CD8-positive, alpha-beta memory T cell (primary cell): ENCODE measurements around the gene TGFBR3L. TPM values are rescaled to one million over a fixed set of nuclear protein-coding genes. Genes with fewer than 3 reads are reported as not detected.

Source experiments
- CTCF ChIA-PET: fragments of 350-600 bp; sonication (Branson Sonifier 250); formaldehyde crosslinking; loops from one replicate; lab custom pipeline; 2021; ENCODE audit warnings: antibody characterized with exemption; lab: Charles Lee
- POLR2A ChIA-PET: fragments of 350-600 bp; sonication (Branson Sonifier 250); formaldehyde crosslinking; loops from one replicate; lab custom pipeline; 2021; ENCODE audit warnings: antibody characterized with exemption; lab: Charles Lee
- DNase-seq, 5 donors: peaks; one replicate each; pipeline versions ENCODE4 v3.0.0 to v3.0.0-alpha.2; 2020 to 2022; ENCODE audit warnings: mixed read lengths in 1 of 5
- H3K27ac ChIP-seq: one replicate; pipeline ENCODE4 v1.7.0; 2013; ENCODE audit warnings: low read depth, mild to moderate bottlenecking, low read length, moderate library complexity
- H3K27me3 ChIP-seq: 2 replicates; pipeline ENCODE4 v1.7.0; 2013; ENCODE audit warnings: low read length, mild to moderate bottlenecking; ENCODE audit not compliant: insufficient read depth, poor library complexity, severe bottlenecking
- H3K36me3 ChIP-seq: 2 replicates; pipeline ENCODE4 v1.7.0; 2013; ENCODE audit warnings: mild to moderate bottlenecking, low read length, moderate library complexity; ENCODE audit not compliant: insufficient read depth
- H3K4me1 ChIP-seq: 2 replicates; pipeline ENCODE4 v1.7.0; 2013; ENCODE audit warnings: mild to moderate bottlenecking, low read length, moderate library complexity; ENCODE audit not compliant: insufficient read depth
- H3K4me3 ChIP-seq: 2 replicates; pipeline ENCODE4 v1.7.0; 2013; ENCODE audit warnings: mild to moderate bottlenecking, low read length
- H3K9me3 ChIP-seq: 2 replicates; pipeline ENCODE4 v1.7.0; 2013; ENCODE audit warnings: mild to moderate bottlenecking, low read length
- H3K27ac Mint-ChIP-seq, 8 donors: one replicate each; pipeline ENCODE4 v1.8.0; 2020 to 2021; ENCODE audit warnings: mixed read lengths in 8 of 8, mild to moderate bottlenecking in 6 of 8, inconsistent platforms in 3 of 8, moderate library complexity in 3 of 8
- H3K27me3 Mint-ChIP-seq, 2 donors: one replicate each; pipeline ENCODE4 v1.8.0; 2020 to 2021; ENCODE audit warnings: mixed read lengths in 2 of 2, mild to moderate bottlenecking in 1 of 2, moderate library complexity in 1 of 2
- H3K36me3 Mint-ChIP-seq, 3 donors: one replicate each; pipeline ENCODE4 v1.8.0; 2020 to 2021; ENCODE audit warnings: mixed read lengths in 3 of 3, inconsistent platforms in 1 of 3, mild to moderate bottlenecking in 1 of 3
- H3K4me1 Mint-ChIP-seq, 3 donors: one replicate each; pipeline ENCODE4 v1.8.0; 2020 to 2021; ENCODE audit warnings: mixed read lengths in 3 of 3, inconsistent platforms in 1 of 3, mild to moderate bottlenecking in 1 of 3
- H3K4me3 Mint-ChIP-seq, 7 donors: one replicate each; pipeline ENCODE4 v1.8.0; 2020 to 2021; ENCODE audit warnings: mixed read lengths in 7 of 7, mild to moderate bottlenecking in 6 of 7, moderate library complexity in 4 of 7, inconsistent platforms in 2 of 7
- H3K9me3 Mint-ChIP-seq, 5 donors: one replicate each; pipeline ENCODE4 v1.8.0; 2020 to 2022; ENCODE audit warnings: mixed read lengths in 5 of 5, mild to moderate bottlenecking in 3 of 5, moderate library complexity in 2 of 5, inconsistent platforms in 1 of 5
- polyA plus RNA-seq: library from polyadenylated mRNA; unstranded; fragments of 300-500 nt; fragmentation: Illumina TruSeq; gene quantifications from one replicate; pipeline ENCODE4 v1.2.3, GENCODE V29; 2021
- total RNA-seq, 2 experiments: library from RNA; stranded (reverse); gene quantifications; one replicate each; pipeline ENCODE4 v1.2.3, GENCODE V29; 2021

TGFBR3L gene
- total and polyA plus RNA-seq, 3 experiments from 2014 or later = 1.3 to 8.6 (median 7.7) TPM

- ChIA-PET CTCF (interaction anchor here (1.1 to 1.7 kb wide), 2 partner anchors 8 to 231 kb away, joined by 3 read pairs; partner anchors contain the start of genes SNAPC2 and TRAPPC5), POLR2A (interaction anchor here (1.1 kb wide), 1 partner anchor 8 kb away, joined by 5 read pairs; the partner anchor contains the start of gene SNAPC2)
- H3K4me3 Mint-ChIP-seq = no peak overlapping the region
Measured at GRCh38 chr19:7912144-7912696, 2.4 kb upstream of the TGFBR3L start.

DNA sequence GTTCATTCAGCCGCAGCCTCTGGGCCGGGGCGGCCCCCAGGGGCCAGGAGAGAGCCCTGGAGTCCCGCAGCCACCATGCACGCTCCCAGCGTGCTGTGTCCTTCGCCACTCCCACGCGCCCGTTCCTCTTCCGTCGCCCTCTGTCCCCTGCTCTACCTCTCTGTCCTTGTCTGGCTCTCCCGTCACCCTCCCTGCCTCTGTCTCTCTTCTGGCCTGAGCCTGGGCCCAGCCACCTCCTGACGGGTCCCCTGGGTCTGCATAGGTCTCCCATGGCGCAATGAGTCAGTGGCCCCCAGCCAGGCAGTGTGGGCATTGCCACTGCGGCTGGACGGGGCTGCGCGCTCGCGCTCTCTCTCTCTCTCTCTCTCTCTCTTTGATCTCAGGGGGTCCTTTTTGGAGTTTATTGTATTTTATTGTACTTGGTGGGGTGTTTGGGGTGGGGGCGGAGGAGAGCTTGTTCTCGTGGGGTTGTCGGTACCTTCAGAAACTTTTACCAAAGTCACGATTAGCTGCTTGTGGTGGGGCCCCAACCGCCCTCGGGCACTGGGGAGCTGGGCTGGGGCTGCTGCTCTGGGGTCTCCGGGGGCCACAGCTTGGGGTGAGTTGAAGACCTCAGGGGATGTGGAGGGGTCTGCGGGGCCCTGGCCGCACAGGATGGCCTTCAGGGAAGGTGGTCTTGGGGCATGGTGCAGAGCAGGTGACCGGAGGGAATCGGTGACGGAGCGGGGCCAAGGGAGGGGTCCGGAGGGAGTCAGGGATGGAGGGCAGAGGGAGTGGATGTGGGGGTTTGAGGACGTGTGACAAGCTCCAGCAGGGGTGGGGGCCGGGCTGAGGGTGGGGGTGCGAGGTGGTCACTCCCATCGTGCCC is 1.7 kb upstream of the TGFBR3L start:
- ChIA-PET POLR2A (no interaction called here), CTCF (no interaction called here)
- Histone ChIP-seq H3K36me3 (peaks cover 8% of the 10 kb centered on the region), H3K27me3 (peaks cover 13% of the 10 kb centered on the region), H3K4me3 (no peak overlapping the region), H3K4me1 (peaks cover 13% of the 10 kb centered on the region), H3K27ac (no peak overlapping the region), H3K9me3 (no peaks in the 10 kb centered on the region)
- no peak for DNase-seq
- no peak overlapping the region for H3K27ac Mint-ChIP-seq
- H3K9me3 Mint-ChIP-seq = no peaks in the 10 kb centered on the region
- H3K36me3 Mint-ChIP-seq = peaks cover 3 to 33% (median 10%) of the 10 kb centered on the region in 3 donors
- peaks cover 10 to 22% (median 12%) of the 10 kb centered on the region in 3 donors for H3K4me1 Mint-ChIP-seq
- H3K27me3 Mint-ChIP-seq = peaks cover 14 to 17% of the 10 kb centered on the region in 2 donors
- no peak overlapping the region for H3K4me3 Mint-ChIP-seq

More at GRCh38 chr19:7912144-7912696, 2.4 kb upstream of the TGFBR3L start:
- no peak for DNase-seq
- peaks cover 8% of the 10 kb centered on the region for H3K36me3 ChIP-seq
- no peaks in the 10 kb centered on the region for H3K9me3 ChIP-seq
- peaks cover 3 to 34% (median 10%) of the 10 kb centered on the region in 3 donors for H3K36me3 Mint-ChIP-seq
- no peak overlapping the region for H3K4me3 ChIP-seq
- H3K27ac Mint-ChIP-seq = peak overlapping the region in 1 of 8 donors; percentile 42
- peaks cover 13 to 15% of the 10 kb centered on the region in 2 donors for H3K27me3 Mint-ChIP-seq
- H3K4me1 ChIP-seq = peaks cover 14% of the 10 kb centered on the region
- peaks cover 10% of the 10 kb centered on the region for H3K27me3 ChIP-seq
- peaks cover 10 to 24% (median 11%) of the 10 kb centered on the region in 3 donors for H3K4me1 Mint-ChIP-seq
- no peaks in the 10 kb centered on the region for H3K9me3 Mint-ChIP-seq
- no peak overlapping the region for H3K27ac ChIP-seq

- peaks cover 21 to 24% of the 10 kb centered on the region in 2 donors for H3K27me3 Mint-ChIP-seq
- H3K4me1 ChIP-seq = peaks cover 17% of the 10 kb centered on the region
- peaks cover 3 to 31% (median 10%) of the 10 kb centered on the region in 3 donors for H3K36me3 Mint-ChIP-seq
- peak overlapping the region in 1 of 7 donors; percentile 78 for H3K4me3 Mint-ChIP-seq
- H3K9me3 Mint-ChIP-seq = no peaks in the 10 kb centered on the region
- peaks cover 15% of the 10 kb centered on the region for H3K27me3 ChIP-seq
- H3K4me3 ChIP-seq = no peak overlapping the region
- POLR2A ChIA-PET = no interaction called here
- DNase-seq = no peak
- H3K27ac Mint-ChIP-seq = no peak overlapping the region
- CTCF ChIA-PET = no interaction called here
- H3K36me3 ChIP-seq = peaks cover 8% of the 10 kb centered on the region
- H3K27ac ChIP-seq = no peak overlapping the region
- H3K4me1 Mint-ChIP-seq = peaks cover 10 to 27% (median 13%) of the 10 kb centered on the region in 3 donors
- H3K9me3 ChIP-seq = no peaks in the 10 kb centered on the region
Measured at GRCh38 chr19:7913652-7914051, 978 bp upstream of the TGFBR3L start.

DNA sequence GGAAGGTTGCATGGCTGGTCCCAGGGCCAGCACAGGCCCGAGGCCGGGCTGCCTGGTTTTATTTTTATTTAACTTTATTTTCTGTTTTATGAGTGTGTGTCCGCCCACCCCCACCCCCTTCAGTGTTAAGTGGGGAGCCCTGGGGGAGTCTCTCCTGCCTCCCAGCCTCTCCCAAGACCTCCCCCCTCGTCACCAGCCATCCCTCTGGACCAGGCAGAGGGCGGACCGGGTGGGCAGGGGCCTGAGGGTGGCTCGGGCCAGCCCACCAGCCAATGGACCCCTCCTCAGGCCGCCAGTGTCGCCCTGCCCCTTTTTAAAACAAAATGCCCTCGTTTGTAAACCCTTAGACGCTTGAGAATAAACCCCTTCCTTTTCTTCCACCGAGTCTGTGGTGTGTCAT is 531 bp upstream of the TGFBR3L start:
- Mint-ChIP-seq H3K27me3 (peaks cover 21 to 24% of the 10 kb centered on the region in 2 donors), H3K36me3 (peaks cover 3 to 31% (median 10%) of the 10 kb centered on the region in 3 donors), H3K27ac (no peak overlapping the region), H3K9me3 (no peaks in the 10 kb centered on the region), H3K4me1 (peaks cover 10 to 27% (median 13%) of the 10 kb centered on the region in 3 donors), H3K4me3 (no peak overlapping the region)
- H3K27me3 ChIP-seq = peaks cover 18% of the 10 kb centered on the region
- ChIA-PET CTCF (no interaction called here), POLR2A (no interaction called here)
- H3K27ac ChIP-seq = no peak overlapping the region
- DNase-seq = no peak
- peaks cover 17% of the 10 kb centered on the region for H3K4me1 ChIP-seq
- peaks cover 8% of the 10 kb centered on the region for H3K36me3 ChIP-seq
- H3K9me3 ChIP-seq = no peaks in the 10 kb centered on the region
- H3K4me3 ChIP-seq = no peak overlapping the region

GRCh38 chr19:7915250-7916102 is 846 bp downstream of the TGFBR3L start:
- Histone ChIP-seq H3K36me3 (peaks cover 4% of the 10 kb centered on the region), H3K4me3 (no peak overlapping the region), H3K9me3 (no peaks in the 10 kb centered on the region), H3K4me1 (peaks cover 25% of the 10 kb centered on the region), H3K27me3 (peaks cover 18% of the 10 kb centered on the region), H3K27ac (no peak overlapping the region)
- no peak for DNase-seq
- H3K36me3 Mint-ChIP-seq = peaks cover 3 to 23% (median 10%) of the 10 kb centered on the region in 3 donors
- peak overlapping the region in 6 of 8 donors; percentile 36 to 77 (median 63) for H3K27ac Mint-ChIP-seq
- peak overlapping the region; percentile 59 to 73 (median 66) for H3K4me3 Mint-ChIP-seq
- H3K9me3 Mint-ChIP-seq = no peaks in the 10 kb centered on the region
- ChIA-PET POLR2A (interaction anchor here (0.9 to 3.0 kb wide), 2 partner anchors 12 to 53 kb away, joined by 3 to 11 read pairs; partner anchors contain the start of gene MAP2K7), CTCF (interaction anchor here (1.2 to 8.3 kb wide), 2 partner anchors 11 to 46 kb away, joined by 3 to 37 read pairs; partner anchors contain the start of gene MAP2K7)
- H3K27me3 Mint-ChIP-seq = peaks cover 28 to 29% of the 10 kb centered on the region in 2 donors
- H3K4me1 Mint-ChIP-seq = peaks cover 17 to 37% (median 21%) of the 10 kb centered on the region in 3 donors

GRCh38 chr19:7916103-7916954 is 1.7 kb downstream of the TGFBR3L start:
- Histone ChIP-seq H3K4me3 (no peak overlapping the region), H3K27ac (no peak overlapping the region), H3K36me3 (no peaks in the 10 kb centered on the region), H3K27me3 (peaks cover 18% of the 10 kb centered on the region), H3K9me3 (no peaks in the 10 kb centered on the region), H3K4me1 (peaks cover 29% of the 10 kb centered on the region)
- Mint-ChIP-seq H3K4me3 (peak overlapping the region; percentile 37 to 91 (median 81)), H3K9me3 (no peaks in the 10 kb centered on the region), H3K4me1 (peaks cover 24 to 44% (median 26%) of the 10 kb centered on the region in 3 donors), H3K27me3 (peaks cover 29% of the 10 kb centered on the region in 2 donors), H3K36me3 (peaks cover 3 to 17% (median 8%) of the 10 kb centered on the region in 3 donors), H3K27ac (peak overlapping the region in 3 of 8 donors; percentile 27 to 71 (median 47))
- ChIA-PET POLR2A (interaction anchor here (0.9 to 3.0 kb wide), 2 partner anchors 13 to 53 kb away, joined by 3 to 11 read pairs; partner anchors contain the start of gene MAP2K7), CTCF (interaction anchor here (1.2 to 8.3 kb wide), 4 partner anchors 12 to 236 kb away, joined by 3 to 41 read pairs (median 20); partner anchors contain the start of genes MAP2K7, TIMM44 and TRAPPC5)
- peak; percentile 46 to 73 (median 58) for DNase-seq
